GM12874 (cell line): ENCODE results near the gene PRR33.

Experiments used
- TF ChIP-seq, protein P1 (sequence below): IDR thresholded peaks from 2 replicates; pipeline ENCODE4 v1.5.1; 2011; ENCODE audit warnings: low read depth, mild to moderate bottlenecking, control low read depth, low read length, moderate library complexity; ENCODE audit not compliant: insufficient read depth

The PRR33 gene

DNA sequence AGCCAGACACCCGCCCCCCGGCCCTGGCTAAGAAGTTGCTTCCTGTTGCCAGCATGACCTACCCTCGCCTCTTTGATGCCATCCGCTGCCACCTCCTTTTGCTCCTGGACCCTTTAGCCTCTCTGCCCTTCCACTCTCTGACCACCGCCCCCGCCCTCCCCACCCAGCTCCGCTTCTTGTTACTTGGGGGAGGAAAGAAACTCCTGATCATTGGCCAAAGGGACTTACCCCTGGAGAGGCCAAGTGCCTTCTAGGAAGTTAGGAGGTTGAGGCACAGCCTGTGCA, at the start of gene PRR33:
Gene PRR33 (minus strand): TSS at position 65 of the 285 bp plus-strand sequence. CDS start 1,311 bp downstream, outside the sequence.
- TF ChIP-seq, protein P1, sequence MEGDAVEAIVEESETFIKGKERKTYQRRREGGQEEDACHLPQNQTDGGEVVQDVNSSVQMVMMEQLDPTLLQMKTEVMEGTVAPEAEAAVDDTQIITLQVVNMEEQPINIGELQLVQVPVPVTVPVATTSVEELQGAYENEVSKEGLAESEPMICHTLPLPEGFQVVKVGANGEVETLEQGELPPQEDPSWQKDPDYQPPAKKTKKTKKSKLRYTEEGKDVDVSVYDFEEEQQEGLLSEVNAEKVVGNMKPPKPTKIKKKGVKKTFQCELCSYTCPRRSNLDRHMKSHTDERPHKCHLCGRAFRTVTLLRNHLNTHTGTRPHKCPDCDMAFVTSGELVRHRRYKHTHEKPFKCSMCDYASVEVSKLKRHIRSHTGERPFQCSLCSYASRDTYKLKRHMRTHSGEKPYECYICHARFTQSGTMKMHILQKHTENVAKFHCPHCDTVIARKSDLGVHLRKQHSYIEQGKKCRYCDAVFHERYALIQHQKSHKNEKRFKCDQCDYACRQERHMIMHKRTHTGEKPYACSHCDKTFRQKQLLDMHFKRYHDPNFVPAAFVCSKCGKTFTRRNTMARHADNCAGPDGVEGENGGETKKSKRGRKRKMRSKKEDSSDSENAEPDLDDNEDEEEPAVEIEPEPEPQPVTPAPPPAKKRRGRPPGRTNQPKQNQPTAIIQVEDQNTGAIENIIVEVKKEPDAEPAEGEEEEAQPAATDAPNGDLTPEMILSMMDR, result no peak

DNA sequence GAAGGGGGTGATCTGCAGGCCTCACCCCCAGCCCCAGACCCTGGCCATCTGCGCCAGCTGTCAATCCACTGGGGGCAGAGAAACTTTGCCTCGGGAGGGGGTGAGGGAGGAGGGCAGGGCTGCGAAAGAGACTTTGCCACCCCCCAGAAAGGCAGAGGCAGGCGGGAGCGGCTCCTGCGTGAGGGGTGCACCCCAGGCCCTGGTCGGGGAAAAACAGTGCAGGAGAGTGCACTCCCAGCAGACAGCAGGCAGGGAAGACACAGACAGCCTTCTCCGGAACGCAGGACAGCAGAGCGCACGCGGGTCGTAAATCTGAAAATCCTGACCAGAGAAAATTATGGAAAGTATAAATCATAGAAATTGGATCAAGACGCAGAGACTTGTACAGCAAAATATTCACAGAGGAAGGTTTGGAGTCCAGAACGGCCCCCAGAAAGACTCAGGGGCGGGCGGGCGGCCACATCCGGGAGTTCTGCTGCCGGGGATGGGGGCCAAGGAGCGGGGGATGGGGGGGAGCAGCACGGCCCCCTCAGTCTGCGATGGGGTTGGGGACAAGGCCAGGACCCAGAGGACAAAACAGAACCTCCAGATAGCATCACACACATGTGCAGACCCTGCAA, 47.4 kb upstream of the PRR33 start:
- TF ChIP-seq, protein P1, result no peak

GRCh38 chr11:1938343-1939005, 46.8 kb upstream of the PRR33 start:
- TF ChIP-seq, protein P1, result no peak

DNA sequence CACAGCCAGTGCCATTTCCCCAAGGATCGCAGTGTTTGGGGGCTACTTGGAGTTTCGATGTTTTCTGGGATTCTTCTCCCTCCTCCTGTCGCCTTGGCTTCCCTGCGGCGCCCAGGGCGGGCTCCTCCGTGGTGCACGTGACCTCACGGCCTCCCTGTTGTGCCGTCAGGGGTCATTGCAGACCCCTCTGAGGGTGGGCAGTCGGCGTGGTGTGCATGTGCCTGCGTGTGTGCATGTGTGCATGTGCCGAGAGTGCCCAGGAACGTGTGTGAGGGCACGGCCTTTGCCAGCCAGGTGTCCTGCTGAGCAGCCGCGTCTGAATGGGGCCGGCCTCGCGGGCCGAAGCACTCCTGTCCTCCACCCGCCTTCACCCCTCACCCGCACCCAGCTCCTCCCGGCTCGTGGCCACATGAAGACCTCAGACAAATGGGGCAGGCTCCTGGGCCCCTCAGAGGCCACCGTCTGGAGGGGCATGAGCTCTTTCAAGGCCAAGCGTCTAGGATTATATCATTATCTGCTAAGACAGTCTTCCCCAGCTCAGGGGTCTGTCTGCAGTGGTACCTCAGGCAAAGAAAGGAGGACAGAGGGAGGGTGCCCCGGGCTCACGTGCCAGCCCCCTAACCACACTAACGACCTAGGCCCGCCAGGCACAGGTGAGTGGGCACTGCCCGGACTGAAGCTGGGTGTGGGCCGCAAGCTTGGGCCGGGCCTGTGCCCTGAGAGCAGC, 46.1 kb upstream of the PRR33 start:
- TF ChIP-seq, protein P1, result no peak

- TF ChIP-seq, protein P1, result no peak
Measured at GRCh38 chr11:1936781-1937615, 45.3 kb upstream of the PRR33 start.

DNA sequence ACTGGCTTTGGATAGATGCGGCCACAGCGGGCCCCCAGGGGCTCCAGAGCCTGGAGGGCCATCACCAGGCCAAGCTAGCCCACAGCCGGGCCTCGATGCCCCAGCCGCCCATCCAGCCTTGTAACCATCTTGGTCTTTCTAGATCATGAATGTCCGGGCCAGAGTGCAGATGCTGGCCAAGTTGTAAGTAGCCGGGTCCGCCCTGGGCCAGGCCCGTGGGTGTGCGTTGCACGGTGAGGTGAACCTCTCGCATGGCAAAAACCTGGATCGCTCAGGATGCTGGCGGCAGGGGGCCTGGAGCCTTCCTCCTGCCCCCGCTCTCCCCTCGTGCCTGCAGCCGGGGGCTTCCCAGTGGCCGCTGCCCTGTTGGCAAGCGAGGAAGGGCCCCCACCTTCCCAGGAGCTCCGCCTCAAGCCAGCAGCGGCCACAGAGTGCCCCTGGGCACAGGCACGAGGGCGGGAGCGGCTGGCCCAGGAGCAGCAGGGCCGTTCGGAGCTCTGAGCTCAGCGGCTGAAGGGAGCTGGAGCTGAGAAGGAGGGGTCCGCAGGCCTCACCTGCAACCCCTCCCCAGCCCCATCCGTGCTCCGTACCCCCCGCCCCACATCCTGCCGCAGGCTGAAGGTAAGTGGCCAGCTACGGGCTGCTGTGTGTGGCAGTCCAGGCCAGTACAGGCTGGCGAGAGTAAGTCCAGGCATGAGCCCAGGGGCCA, 44.5 kb upstream of the PRR33 start:
- TF ChIP-seq, protein P1, result no peak
